Measurements from ENCODE around the gene HOMER1.

The HOMER1 gene

GRCh38 chr5:79487251-79487650 lies 26.7 kb downstream of the HOMER1 start:
- DNase-seq: no peak

GRCh38 chr5:79486116-79486515 lies 27.8 kb downstream of the HOMER1 start:
- DNase-seq: no peak

- no peak for DNase-seq
Observed at GRCh38 chr5:79484731-79485130, 29.2 kb downstream of the HOMER1 start.

GRCh38 chr5:79481574-79481973 lies 32.4 kb downstream of the HOMER1 start:
- no peak for DNase-seq

- no peak for DNase-seq
Observed at GRCh38 chr5:79480991-79481390, 32.9 kb downstream of the HOMER1 start.

GRCh38 chr5:79475152-79475466 lies 38.8 kb downstream of the HOMER1 start:
- DNase-seq: no peak

- no peak for DNase-seq
Observed at GRCh38 chr5:79474367-79475151, 39.4 kb downstream of the HOMER1 start.

GRCh38 chr5:79471556-79471955 lies 42.4 kb downstream of the HOMER1 start:
- no peak for DNase-seq

- no peak for DNase-seq
Observed at GRCh38 chr5:79464695-79465332, 49.1 kb downstream of the HOMER1 start.

GRCh38 chr5:79464278-79464677 lies 49.7 kb downstream of the HOMER1 start:
- no peak for DNase-seq

GRCh38 chr5:79459626-79460025 lies 54.3 kb downstream of the HOMER1 start:
- no peak for DNase-seq

GRCh38 chr5:79456890-79457583 lies 56.9 kb downstream of the HOMER1 start:
- DNase-seq: no peak

GRCh38 chr5:79456400-79456799 lies 57.5 kb downstream of the HOMER1 start:
- no peak for DNase-seq

- DNase-seq: no peak
Observed at GRCh38 chr5:79454043-79454442, 59.9 kb downstream of the HOMER1 start.

- no peak for DNase-seq
Observed at GRCh38 chr5:79448336-79448735, 65.6 kb downstream of the HOMER1 start.

- no peak for DNase-seq
Observed at GRCh38 chr5:79436821-79437220, 77.1 kb downstream of the HOMER1 start.

GRCh38 chr5:79436224-79436623 lies 77.7 kb downstream of the HOMER1 start:
- DNase-seq: no peak

GRCh38 chr5:79430196-79430595 lies 83.7 kb downstream of the HOMER1 start:
- DNase-seq: no peak

- no peak for DNase-seq
Observed at GRCh38 chr5:79423296-79423695, 90.6 kb downstream of the HOMER1 start.

GRCh38 chr5:79420248-79420647 lies 93.7 kb downstream of the HOMER1 start:
- no peak for DNase-seq

- DNase-seq: no peak
Observed at GRCh38 chr5:79418276-79418675, 95.7 kb downstream of the HOMER1 start.

GRCh38 chr5:79417495-79417894 lies 96.4 kb downstream of the HOMER1 start:
- DNase-seq: no peak

- no peak for DNase-seq
Observed at GRCh38 chr5:79416499-79416898, 97.4 kb downstream of the HOMER1 start.

- no peak for DNase-seq
Observed at GRCh38 chr5:79413112-79413511, 100.8 kb downstream of the HOMER1 start.

Measured in stimulated activated CD4-positive, alpha-beta T cell treated with anti-CD3 and anti-CD28 coated beads, Interleukin-4, amount 100 ng/mL, for 1 hour (primary cell).